ENCODE measurements around the gene FADS1.

The FADS1 gene

GRCh38 chr11:61844909-61845565 lies 28.2 kb upstream of the FADS1 start:
- DNase-seq = no peak

DNA sequence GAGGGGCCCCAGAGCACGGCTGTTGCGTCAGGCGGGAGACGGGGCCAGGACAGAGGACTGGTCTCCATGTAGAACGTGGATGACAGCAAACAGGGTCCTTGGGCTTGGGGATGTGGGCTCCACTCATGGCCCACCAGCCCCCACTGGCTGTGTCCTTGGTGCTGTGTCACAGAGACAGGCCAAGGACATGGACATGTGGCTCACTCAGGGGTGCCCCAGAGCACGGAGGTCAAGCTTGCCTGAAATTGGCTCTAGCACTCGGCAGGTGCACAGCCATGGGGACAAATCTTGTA lies 25.7 kb upstream of the FADS1 start:
- no peak for DNase-seq

DNA sequence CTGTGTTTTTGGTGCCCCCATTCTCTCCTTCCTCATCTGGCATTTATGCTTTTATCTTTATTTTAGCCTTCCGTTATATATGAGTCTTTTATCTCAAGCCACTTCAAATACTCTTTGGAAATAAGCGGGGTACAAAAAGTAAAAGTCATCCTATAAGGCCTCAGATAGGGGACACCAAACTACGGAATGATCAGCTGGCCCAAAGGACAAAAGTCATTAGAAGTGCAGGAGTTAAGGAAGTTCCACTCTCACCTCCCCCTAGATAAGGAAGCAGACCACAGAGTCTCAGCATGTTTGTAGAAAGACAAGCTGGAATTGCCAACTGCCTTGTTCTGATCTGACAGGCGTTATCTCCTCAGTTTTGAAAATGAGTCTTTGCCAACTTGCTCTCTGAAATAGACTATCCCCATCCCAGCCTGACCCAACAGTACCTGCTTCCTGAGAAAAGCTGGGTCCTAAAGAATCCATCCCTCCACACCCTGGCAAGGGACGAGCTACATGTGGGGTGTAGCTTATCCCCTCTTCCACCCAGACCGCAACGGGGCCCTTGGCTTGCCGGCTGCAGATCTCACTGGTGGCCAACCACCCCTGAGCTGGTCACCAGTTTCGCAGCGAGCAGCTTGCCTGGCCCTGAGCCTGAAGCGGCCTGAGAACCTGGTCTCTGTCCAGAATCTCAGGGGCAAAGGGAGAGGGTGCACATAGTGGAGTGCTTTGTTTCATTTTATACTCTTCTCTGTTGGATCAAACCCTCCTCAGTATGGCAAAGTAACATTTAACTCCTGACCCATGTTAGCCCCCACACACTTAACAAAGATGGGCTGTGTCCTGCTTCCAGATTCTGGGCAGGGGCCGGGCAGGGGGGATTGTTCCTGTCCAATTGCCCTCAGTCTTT lies 25.1 kb upstream of the FADS1 start:
- DNase-seq = no peak

DNA sequence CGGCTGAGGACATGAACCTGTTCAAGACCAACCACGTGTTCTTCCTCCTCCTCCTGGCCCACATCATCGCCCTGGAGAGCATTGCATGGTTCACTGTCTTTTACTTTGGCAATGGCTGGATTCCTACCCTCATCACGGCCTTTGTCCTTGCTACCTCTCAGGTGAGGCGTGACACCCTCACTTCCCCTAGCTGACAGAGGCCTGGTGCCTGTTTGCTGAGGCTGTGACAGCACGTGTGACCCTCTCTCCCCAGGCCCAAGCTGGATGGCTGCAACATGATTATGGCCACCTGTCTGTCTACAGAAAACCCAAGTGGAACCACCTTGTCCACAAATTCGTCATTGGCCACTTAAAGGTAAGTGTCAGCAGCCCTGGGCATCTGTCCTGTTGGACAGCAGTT lies 23.6 kb upstream of the FADS1 start:
- DNase-seq = no peak

DNA sequence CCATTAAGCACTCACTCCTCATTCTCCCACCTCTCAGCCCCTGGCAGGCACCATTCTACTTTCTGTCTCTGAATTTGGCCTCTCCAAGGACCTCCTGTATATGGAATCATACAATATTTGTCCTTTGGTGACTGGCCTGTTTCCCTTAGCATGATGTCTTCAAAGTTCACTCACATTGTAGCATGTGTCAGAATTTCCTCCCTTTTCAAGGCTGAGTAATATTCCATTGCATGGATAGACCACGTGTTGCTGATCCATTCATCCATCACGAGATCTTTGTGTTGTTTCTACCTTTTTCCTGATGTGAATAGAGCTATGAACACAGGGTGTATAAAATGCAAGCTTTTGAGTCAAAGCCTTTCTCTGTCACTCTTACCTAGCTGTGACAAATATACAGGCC lies 22.9 kb upstream of the FADS1 start:
- no peak for DNase-seq

DNA sequence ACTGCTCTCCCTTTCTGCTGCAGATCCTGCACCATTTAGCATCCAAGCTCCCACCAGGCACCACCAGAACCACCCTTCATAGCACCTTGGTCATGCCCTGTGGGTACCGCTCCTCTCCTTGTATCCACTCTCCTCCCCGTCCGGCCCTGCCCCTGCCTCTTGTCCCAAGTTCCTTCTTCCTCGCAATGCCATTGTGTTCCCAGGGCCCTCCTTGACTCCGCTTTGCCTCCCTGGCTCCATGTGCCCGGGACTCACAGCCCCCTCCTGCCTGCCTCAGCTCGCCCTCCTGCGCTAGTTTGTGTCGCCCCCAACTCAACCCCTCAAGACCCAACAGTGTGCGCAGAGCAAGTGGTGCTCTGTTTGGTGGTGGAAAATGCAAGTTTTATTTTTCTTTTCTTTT lies 22.1 kb upstream of the FADS1 start:
- no peak for DNase-seq

DNA sequence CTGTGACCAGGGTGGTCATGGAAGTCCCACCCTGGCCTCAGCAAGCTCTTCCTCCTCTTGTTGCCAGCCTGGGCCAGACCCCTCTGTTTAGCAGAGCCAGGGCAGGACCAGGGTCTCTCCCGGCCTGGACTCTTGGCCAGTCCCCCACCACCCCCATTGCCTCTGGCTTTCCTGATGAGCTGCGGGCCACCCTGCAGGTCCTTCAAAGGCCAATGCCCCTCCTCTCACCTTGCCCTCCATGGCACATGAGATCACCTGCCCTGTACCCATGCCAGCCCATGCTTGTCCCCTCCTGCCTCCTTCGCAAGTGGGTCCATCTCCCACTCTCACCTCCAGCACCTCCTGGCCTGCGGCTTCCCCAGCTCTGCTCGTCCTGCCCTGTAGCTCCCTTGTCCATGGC lies 21.7 kb upstream of the FADS1 start:
- DNase-seq = no peak

- no peak for DNase-seq
These were observed 20.7 kb upstream of the FADS1 start for GRCh38 chr11:61837411-61838005.

DNA sequence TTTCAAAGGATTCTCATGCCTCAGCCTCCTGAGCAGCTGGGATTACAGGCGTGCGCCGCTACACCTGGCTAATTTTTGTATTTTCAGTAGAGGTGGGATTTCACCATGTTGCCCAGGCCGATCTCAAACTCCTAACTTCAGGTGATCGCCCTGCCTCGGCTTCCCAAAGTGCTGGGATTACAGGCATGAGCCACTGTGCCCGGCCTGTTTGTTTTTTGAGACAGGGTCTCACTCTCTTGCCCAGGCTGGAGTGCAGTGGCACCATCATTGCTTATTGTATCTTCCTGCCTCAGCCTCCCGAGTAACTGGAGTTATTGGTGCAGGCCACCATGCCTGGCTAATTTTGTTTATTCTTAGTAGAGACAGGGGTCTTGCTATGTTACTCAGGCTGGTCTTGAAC lies 19.4 kb upstream of the FADS1 start:
- no peak for DNase-seq

DNA sequence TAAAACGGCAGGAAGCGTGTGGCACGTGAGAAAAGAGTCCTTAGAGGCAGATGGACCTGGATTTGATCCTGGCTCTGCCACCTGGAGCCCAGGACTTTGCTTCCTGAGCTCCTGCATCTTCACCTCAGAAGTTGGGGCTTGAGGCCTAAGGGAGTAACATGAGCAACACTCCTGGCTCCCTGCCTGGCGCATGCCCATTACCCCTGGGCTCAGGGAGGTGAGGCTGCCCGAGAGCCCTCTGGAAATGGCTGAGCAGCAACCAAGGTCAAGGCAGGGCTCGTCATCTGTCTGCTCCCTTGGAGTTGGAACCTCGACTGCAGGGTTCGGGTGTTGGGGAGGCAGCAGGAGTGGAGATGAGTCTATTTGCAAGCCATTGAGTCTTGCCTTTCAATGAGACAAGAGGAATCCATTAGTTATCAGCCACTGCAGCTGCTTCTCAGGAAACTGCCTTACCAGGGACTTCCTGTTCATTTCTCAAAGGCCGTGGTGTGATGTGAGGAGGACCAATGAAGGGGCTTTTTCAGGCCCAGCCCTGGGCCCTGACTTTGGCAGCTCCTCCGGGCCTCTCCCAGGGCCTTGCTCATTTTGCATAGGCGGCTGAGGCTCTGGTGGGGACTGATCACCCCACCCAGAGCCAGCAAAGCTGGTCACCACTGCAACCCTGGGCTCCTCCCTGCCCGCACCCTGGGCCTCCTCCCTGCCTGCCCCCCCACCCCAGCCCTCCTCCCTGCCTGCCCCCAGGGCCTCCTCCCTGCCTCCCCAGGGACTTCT lies 17.7 kb upstream of the FADS1 start:
- peak; percentile 92 for DNase-seq

- peak; percentile 14 for DNase-seq
These were observed 17.1 kb upstream of the FADS1 start for GRCh38 chr11:61833926-61834277.

DNA sequence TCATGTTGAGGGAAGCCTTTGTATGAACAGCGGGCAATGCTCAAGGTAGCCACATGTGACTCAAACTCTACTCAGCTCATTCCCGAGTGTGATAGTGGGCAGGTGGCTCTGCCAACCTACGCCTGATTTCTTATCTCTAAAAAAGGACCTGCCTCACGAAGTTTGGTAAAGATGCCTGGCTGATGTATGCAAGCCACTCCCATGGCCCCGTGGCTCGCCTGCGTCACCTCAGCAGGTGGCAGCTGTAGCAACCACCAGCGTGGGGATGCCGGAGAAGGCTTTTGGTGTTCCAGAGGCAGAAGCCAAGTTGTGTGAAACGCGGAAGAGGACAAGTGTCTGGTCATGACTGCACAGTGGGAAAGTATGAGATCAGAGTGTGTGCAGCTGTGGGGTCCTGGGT lies 16.7 kb upstream of the FADS1 start:
- peak; percentile 49 for DNase-seq

DNA sequence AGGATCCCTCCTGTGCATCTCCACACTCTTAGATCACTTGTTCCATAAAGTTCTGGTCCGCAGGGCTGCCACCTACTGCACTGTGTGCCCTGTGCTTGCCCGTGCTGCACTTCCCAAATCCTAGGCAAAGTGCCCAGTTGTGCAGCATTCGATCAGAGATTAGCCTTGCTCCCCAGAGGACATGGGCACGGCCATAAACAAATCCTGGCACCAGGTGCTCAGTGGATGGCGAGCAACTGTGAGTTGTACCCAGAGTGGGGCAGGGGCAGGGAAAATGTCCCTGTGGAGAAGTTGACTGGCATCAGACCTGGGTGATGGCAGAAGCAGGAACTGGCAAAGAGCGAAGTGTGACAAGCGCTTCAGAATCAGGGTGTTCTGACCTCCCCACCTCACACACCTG lies 16.0 kb upstream of the FADS1 start:
- no peak for DNase-seq

DNA sequence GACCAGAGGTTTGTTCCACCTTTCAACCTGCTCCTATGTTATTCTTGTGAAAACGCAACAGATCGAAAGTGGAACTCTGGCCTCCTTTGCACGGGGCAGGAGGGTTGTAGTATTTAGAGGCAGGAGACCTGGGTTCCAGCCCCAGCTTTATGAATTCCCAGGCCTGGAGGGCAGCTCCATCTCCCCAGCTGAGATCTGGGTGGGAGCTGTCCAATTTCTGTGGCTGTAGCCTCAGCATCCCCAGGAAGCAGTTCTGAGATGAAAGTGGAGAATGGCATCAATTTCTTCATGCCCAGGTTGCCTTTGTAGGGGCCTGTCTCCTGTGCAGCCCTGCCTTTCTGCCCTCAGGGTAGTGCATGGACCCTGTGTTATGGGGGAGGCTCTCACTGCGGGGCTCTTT lies 15.4 kb upstream of the FADS1 start:
- no peak for DNase-seq

GRCh38 chr11:61830237-61831105 lies 13.7 kb upstream of the FADS1 start:
- no peak for DNase-seq

DNA sequence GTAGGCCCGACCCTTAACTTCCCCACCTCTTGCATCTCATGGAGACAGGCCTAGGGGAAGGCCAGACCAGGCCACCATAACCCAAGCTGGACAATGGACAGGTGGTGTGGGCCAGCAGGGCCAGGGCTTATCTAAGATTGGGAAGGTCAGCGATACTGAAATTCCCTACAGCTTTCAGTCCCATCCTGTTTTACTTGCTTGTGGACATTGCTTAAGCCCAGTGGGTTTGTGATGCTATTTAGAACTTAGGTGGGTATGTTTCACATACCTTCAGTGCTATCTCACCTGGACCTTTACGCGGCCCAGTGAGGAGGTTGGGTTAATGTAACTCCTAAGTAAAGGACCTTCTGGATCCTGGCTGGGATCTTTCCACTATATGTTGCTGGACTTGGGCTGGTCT lies 13.0 kb upstream of the FADS1 start:
- no peak for DNase-seq

DNA sequence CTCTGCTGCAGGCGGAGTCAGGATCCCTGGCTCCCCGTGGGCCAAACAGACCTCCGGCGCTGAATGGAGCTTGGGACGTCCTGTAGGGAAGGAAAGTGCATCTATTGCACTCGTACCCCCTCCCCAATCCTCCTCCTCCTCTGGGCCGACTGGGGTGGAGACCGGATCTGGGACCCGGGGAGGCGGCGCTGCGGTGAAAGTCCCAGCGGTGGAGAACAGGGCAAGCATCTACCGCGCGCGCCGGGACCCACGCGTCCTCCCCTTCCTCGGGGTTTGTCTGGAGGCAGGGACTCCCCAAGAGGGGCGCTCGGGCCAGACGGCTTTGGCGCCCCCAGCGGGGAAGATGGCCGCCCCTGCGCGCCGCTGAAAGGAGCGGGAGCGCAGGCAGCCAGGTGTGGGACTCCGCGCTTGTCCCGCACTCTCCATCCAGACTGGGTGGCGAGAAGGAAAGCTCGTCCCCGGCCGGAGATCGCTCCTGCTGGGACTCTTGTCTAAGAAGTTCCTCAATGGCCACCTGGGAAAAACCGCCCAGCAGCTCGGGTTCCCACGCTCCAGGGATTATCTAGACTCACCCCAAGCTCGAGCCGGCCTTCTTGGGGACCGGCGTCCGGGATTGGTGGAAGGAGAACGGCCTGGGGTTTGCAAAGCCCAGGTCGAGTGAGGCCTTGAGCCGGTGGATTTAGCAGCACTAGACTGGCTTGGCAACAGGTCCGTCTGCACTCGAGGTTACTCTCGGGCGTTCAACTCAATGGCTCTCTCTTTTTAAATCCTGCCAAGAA lies 12.0 kb upstream of the FADS1 start:
- peak; percentile 69 for DNase-seq

DNA sequence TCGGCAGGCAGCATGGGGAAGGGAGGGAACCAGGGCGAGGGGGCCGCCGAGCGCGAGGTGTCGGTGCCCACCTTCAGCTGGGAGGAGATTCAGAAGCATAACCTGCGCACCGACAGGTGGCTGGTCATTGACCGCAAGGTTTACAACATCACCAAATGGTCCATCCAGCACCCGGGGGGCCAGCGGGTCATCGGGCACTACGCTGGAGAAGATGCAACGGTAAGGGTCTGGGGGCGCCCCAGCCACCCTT lies 11.5 kb upstream of the FADS1 start:
- no peak for DNase-seq

DNA sequence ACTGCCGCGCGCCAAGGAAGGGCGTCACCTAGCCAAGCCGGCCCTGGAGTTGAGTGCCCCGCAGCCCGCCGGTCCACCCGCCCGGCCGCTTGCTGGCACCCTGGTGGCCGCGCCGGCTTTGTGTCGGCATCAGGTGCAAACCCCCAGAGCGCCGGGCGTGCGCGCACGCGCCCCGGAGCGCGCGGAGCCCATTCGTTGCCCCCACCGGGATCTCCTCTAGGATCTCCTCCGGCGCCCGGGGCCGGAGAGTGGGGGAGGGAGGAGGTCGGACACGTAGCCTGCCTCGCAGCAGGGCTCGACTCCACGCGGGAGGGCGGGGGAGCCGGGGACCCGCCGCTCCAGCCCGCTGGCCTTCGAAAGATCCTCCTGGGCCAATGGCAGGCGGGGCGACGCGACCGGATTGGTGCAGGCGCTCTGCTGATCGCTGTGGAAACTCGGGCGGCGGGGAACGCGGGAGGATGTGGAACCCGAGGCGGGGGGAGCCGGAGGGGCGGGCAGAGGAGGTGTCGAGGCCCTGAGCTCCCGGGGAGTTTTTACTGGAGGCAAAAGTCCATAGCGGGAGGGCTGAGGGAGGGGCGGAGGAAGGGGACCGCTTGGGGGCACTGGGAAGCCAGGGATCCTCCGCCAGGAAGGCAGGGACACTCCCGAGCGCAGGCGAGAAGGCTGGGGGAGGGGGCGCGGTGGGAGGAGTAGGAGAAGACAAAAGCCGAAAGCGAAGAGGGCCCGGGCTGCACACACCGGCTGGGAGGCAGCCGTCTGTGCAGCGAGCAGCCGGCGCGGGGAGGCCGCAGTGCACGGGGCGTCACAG lies 11.0 kb upstream of the FADS1 start, which contains the start of gene FADS2:
Gene FADS2 (plus strand): TSS at position 730 of the 808 bp plus-strand sequence. CDS start 91 bp downstream, outside the sequence.
- peak; percentile 98 for DNase-seq

DNA sequence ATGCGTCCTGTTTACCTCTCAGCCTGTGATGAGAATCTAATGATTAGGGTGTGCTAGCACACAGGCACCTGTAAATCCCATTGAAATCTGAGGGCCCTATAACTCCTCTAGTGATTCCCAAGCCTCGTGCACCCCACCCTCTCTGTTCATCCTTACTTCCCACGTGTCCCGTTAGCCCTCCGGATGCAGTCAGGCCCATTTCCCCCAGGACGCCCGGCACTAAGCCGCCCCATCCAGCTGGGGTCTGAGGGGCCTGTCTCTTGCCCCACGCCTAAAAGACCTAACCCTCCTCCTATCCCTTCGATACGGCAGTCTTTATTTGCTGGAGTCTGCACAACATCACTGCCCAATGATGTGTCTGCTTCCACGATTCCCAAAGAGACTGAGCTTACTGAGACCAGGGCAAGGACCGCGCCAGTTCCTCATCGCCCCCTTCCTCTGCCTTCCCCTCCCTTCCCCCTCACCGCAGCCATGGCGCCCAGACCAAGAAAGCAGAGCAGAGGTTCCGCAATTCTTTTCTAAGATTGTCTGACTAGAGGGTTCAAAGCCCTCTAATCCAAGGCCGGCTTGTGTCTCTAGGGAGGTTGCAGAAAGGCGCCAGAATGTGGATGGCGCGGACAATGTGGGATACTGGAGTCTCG lies 10.2 kb upstream of the FADS1 start:
- DNase-seq = peak; percentile 52

DNA sequence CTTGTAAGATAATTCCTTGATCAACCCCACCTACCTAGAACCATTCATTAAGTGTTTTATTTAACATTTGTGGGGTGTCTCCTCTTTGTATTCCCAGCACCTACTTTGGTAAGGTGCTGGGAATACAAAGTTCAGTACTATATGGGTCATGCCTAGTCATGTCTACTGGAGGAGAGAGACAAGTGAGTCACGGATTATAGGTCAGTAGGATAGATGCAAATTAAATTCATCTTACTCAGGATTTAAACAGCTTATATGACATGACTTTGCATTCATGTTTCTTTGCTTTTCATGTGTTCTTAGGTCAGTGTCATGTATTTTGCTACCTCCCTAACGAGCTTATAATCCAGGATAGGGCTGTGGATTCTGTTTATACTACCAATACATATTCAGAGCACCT lies 3.4 kb upstream of the FADS1 start:
- DNase-seq = no peak

Measured in activated CD4-positive, alpha-beta T cell treated with anti-CD3 and anti-CD28 coated beads, Interleukin-2, Interleukin-6, amounts not matched to agents 100 ng/mL and 50 ng/mL, durations not matched to agents 16 hours and 8 hours (primary cell).